K562 (cell line): Measurements from ENCODE around the gene CNDP2. TPM values are rescaled to one million over a fixed set of nuclear protein-coding genes. Genes with fewer than 3 reads are reported as not detected.
A peak's percentile ranks its signal among the peaks of the same experiment; 100 is the strongest.

ENCODE experiments used
- AFF1 ChIP-seq, 2 experiments: fragments of 450-650 bp; IDR thresholded peaks; 2 replicates each; pipeline ENCODE4 v1.6.1; 2018; ENCODE audit warnings: mild to moderate bottlenecking in 2 of 2, low read depth in 1 of 2; ENCODE audit not compliant: partially characterized antibody in 2 of 2
- ARNT ChIP-seq, 2 experiments: fragments of 450-650 bp; IDR thresholded peaks; 2 replicates each; pipeline ENCODE4 v1.6.1; 2016; ENCODE audit warnings: mild to moderate bottlenecking in 1 of 2
- ATF1 ChIP-seq, 2 experiments: fragments of 450-650 bp in 1 of 2; IDR thresholded peaks; 2 replicates each; pipeline ENCODE4 v1.6.1; 2016; ENCODE audit warnings: missing compliant biosample characterization in 1 of 2, missing genetic modification characterization in 1 of 2
- ATF3 ChIP-seq, 2 experiments: fragments of 450-650 bp in 1 of 2; sonication (generic) in 1 of 2; formaldehyde crosslinking in 1 of 2; IDR thresholded peaks in 1 of 2; conservative IDR thresholded peaks in 1 of 2; 2 replicates each; pipeline versions ENCODE4 v1.6.1 to v1.8.1; 2016 to 2023; ENCODE audit warnings: mild to moderate bottlenecking in 2 of 2, moderate library complexity in 2 of 2, inconsistent platforms in 1 of 2, missing genetic modification reagents in 1 of 2
- ESRRA ChIP-seq: fragments of 450-650 bp; IDR thresholded peaks from 2 replicates; pipeline ENCODE4 v1.6.1; 2014; ENCODE audit warnings: low read depth, mild to moderate bottlenecking, moderate library complexity, borderline replicate concordance
- FOXM1 ChIP-seq, 2 experiments: fragments of 450-650 bp in 1 of 2; sonication (generic) in 1 of 2; formaldehyde crosslinking in 1 of 2; IDR thresholded peaks; 2 replicates each; pipeline versions ENCODE4 v1.6.1 to v1.9.0; 2017 to 2022; ENCODE audit warnings: low read depth in 2 of 2, mild to moderate bottlenecking in 2 of 2, missing genetic modification reagents in 1 of 2, moderate library complexity in 1 of 2
- GATA2 ChIP-seq: sonication (generic); formaldehyde crosslinking; IDR thresholded peaks from 2 replicates; pipeline ENCODE4 v1.4.0; 2020; ENCODE audit warnings: mild to moderate bottlenecking, missing genetic modification reagents
- HCFC1 ChIP-seq: IDR thresholded peaks from 2 replicates; pipeline ENCODE4 v1.6.1; 2012; ENCODE audit warnings: low read depth, low read length, improper control_type of control experiment
- HDAC3 ChIP-seq: fragments of 450-650 bp; IDR thresholded peaks from 2 replicates; pipeline ENCODE4 v1.6.1; 2018; ENCODE audit warnings: borderline replicate concordance, mild to moderate bottlenecking, moderate library complexity; ENCODE audit not compliant: partially characterized antibody
- KDM1A ChIP-seq, 2 experiments: fragments of 450-650 bp; IDR thresholded peaks; 2 replicates each; pipeline ENCODE4 v1.6.1; 2016; ENCODE audit warnings: mild to moderate bottlenecking in 2 of 2
- NCOR1 ChIP-seq: fragments of 450-650 bp; IDR thresholded peaks from 2 replicates; pipeline ENCODE4 v1.6.1; 2016; ENCODE audit warnings: mild to moderate bottlenecking, moderate library complexity
- NR2C1 ChIP-seq, 2 experiments: fragments of 450-650 bp; IDR thresholded peaks; 2 replicates each; pipeline ENCODE4 v1.6.1; 2017; ENCODE audit warnings: mild to moderate bottlenecking in 2 of 2, antibody characterized with exemption in 1 of 2, inconsistent platforms in 1 of 2, missing compliant biosample characterization in 1 of 2, missing genetic modification characterization in 1 of 2
- NRF1 ChIP-seq, 2 experiments: fragments of 450-650 bp; IDR thresholded peaks in 1 of 2; conservative IDR thresholded peaks in 1 of 2; 2 replicates each; pipeline ENCODE4 v1.6.1; 2014; ENCODE audit warnings: mild to moderate bottlenecking in 2 of 2
- POLR2AphosphoS5 ChIP-seq: IDR thresholded peaks from 2 replicates; pipeline ENCODE4 v1.6.1; 2011; ENCODE audit warnings: mild to moderate bottlenecking, low read depth, low read length, moderate library complexity; ENCODE audit not compliant: control insufficient read depth, insufficient read depth
- RCOR1 ChIP-seq, 2 experiments: IDR thresholded peaks; 2 replicates each; pipeline ENCODE4 v1.6.1; 2012; ENCODE audit warnings: low read depth in 2 of 2, low read length in 2 of 2, borderline replicate concordance in 1 of 2, improper control_type of control experiment in 1 of 2
- SMARCC2 ChIP-seq: fragments of 450-650 bp; IDR thresholded peaks from 2 replicates; pipeline ENCODE4 v1.6.1; 2017; ENCODE audit warnings: antibody characterized with exemption, moderate library complexity, mild to moderate bottlenecking, low read depth
- STAT5A ChIP-seq: IDR thresholded peaks from 2 replicates; pipeline ENCODE4 v1.6.1; 2012; ENCODE audit warnings: low read length, inconsistent platforms, borderline replicate concordance
- TAL1 ChIP-seq: fragments of 450-650 bp; IDR thresholded peaks from 2 replicates; pipeline ENCODE4 v1.6.1; 2016; ENCODE audit warnings: mild to moderate bottlenecking
- TOE1 ChIP-seq, 2 experiments: fragments of 450-650 bp in 1 of 2; sonication (generic) in 1 of 2; formaldehyde crosslinking in 1 of 2; IDR thresholded peaks; 2 replicates each; pipeline versions ENCODE4 v1.7.1 to v1.8.0; 2016 to 2022; ENCODE audit warnings: borderline replicate concordance in 2 of 2, mild to moderate bottlenecking in 2 of 2, antibody characterized with exemption in 1 of 2, inconsistent platforms in 1 of 2, low read depth in 1 of 2, missing genetic modification reagents in 1 of 2, moderate library complexity in 1 of 2
- ZNF316 ChIP-seq: fragments of 450-650 bp; IDR thresholded peaks from 2 replicates; pipeline ENCODE4 v1.6.1; 2016
- ZNF444 ChIP-seq: fragments of 250-450 bp; sonication (Bioruptor Pico); IDR thresholded peaks from 2 replicates; pipeline ENCODE4 v1.4.0; 2020; ENCODE audit warnings: mild to moderate bottlenecking, moderate library complexity
- polyA plus RNA-seq, 8 experiments: library from polyadenylated mRNA; depleted of rRNA in 4 of 8; stranded (reverse) in 5 of 8; unstranded in 3 of 8; fragments of >200 nt; fragmentation: Nextera tagmentation in 2 of 8; fragmentation: Illumina TruSeq in 1 of 8; extraction: Ambion mirVana in 2 of 8; extraction: Trizol in 1 of 8; gene quantifications; 2 replicates each; pipeline versions ENCODE4 v1.2.1 to v1.2.3, GENCODE V29; 2011 to 2014; ENCODE audit warnings: inconsistent platforms in 1 of 8, missing spikeins in 1 of 8
- total RNA-seq, 7 experiments: library from RNA; depleted of rRNA in 6 of 7; stranded (reverse); fragments of >200 nt in 6 of 7; fragmentation: Illumina TruSeq in 2 of 7; extraction: Trizol in 2 of 7; gene quantifications; 2 replicates each; pipeline versions ENCODE4 v1.2.1 to v1.2.3, GENCODE V29; 2011 to 2021; ENCODE audit warnings: low replicate concordance in 1 of 7

CNDP2 gene
- total and polyA plus RNA-seq, 9 of the 15 experiments (the other 6 are each of a cell fraction or from before 2014, with no cell fraction given): 34.1 to 128 (median 53.8) TPM

- TF ChIP-seq RCOR1 (IDR thresholded peaks at IDR 0.05; ENCODE audit: borderline replicate concordance in 1 of 2, low read depth in 2 of 2, low read length in 2 of 2) (peak in 1 of 2 experiments; percentile 90; a peak in 2 of 4 replicates), NRF1 (conservative IDR thresholded peaks at IDR 0.05 in 1 of 2, IDR thresholded peaks at IDR 0.05 in 1 of 2) (0 out of 4 replicates have a peak, but pooled peaks of 1 of the 2 experiments have one; percentile 16), FOXM1 (IDR thresholded peaks at IDR 0.05; ENCODE audit: low read depth) (peak; percentile 27; the same call in 1 of the 2 replicates), FOXM1 (CRISPR knock-in tag; IDR thresholded peaks at IDR 0.05; ENCODE audit: low read depth) (no peak), SMARCC2 (peak; percentile 43; the same call in 1 of the 2 replicates), NCOR1 (peak; percentile 72), STAT5A (peak; percentile 36; the same call in 1 of the 2 replicates), GATA2 (CRISPR knock-in tag) (peak; percentile 65; the same call in 1 of the 2 replicates), TOE1 (IDR thresholded peaks at IDR 0.05; ENCODE audit: borderline replicate concordance) (peak; percentile 4; the same call in 1 of the 2 replicates), TOE1 (CRISPR knock-in tag; IDR thresholded peaks at IDR 0.05; ENCODE audit: borderline replicate concordance, low read depth) (no peak), ARNT (IDR thresholded peaks at IDR 0.05) (peak in 1 of 2 experiments; percentile 62; a peak in 1 of 4 replicates), HCFC1 (no peak), TAL1 (peak; percentile 91), ZNF444 (CRISPR knock-in tag) (no peak), POLR2AphosphoS5 (0 out of 2 replicates have a peak, but pooled peaks have one; percentile 26), AFF1 (IDR thresholded peaks at IDR 0.05; ENCODE audit: low read depth in 1 of 2, partially characterized antibody in 2 of 2) (no peak), ESRRA (peak; percentile 37; the same call in 1 of the 2 replicates), ZNF316 (peak; percentile 34; the same call in 1 of the 2 replicates), ATF3 (IDR thresholded peaks at IDR 0.05) (peak; percentile 67; the same call in 1 of the 2 replicates), ATF3 (CRISPR knock-in tag; conservative IDR thresholded peaks at IDR 0.05) (no peak), ATF1 (CRISPR knock-in tag; IDR thresholded peaks at IDR 0.05) (no peak), ATF1 (tag; IDR thresholded peaks at IDR 0.05) (peak; percentile 38; the same call in 1 of the 2 replicates), HDAC3 (peak; percentile 53), KDM1A (IDR thresholded peaks at IDR 0.05) (peak; percentile 90 to 93), NR2C1 (IDR thresholded peaks at IDR 0.05) (no peak), NR2C1 (tag; IDR thresholded peaks at IDR 0.05) (no peak)
Measured at GRCh38 chr18:74480149-74480651, 16.0 kb upstream of the CNDP2 start (continued).
